ENCODE measurements around the gene SOST.
"Not testable (repeated sequence)": the region's sequence is repeated elsewhere in the genome, so short reads cannot be mapped to it uniquely, and the experiment has no call there.

Gene SOST

DNA sequence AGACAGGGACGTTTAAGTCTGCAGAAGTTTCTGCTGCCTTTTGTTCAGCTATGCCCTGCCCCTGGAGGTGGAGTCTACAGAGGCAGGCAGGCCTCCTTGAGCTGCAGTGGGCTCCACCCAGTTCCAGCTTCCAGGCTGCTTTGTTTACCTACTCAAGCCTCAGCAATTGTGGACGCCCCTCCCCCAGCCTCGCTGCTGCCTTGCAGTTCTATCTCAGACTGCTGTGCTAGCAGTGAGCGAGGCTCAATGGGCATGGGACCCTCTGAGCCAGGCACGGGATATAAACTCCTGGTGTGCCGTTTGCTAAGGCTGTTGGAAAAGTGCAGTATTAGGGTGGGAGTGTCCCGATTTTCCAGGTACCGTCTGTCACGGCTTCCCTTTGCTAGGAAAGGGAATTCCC, 39.4 kb upstream of the SOST start:
- not testable (repeated sequence) for ATAC-seq

GRCh38 chr17:43792668-43793067, 34.1 kb upstream of the SOST start:
- not testable (repeated sequence) for ATAC-seq

- TF ChIP-seq GLIS3 (CRISPR knock-in tag; IDR thresholded peaks at IDR 0.05): no peak
- TF ChIP-seq ZFP30 (CRISPR knock-in tag; IDR thresholded peaks at IDR 0.05): no peak
- no peak for TF ChIP-seq PPARA (CRISPR knock-in tag; IDR thresholded peaks at IDR 0.05; ENCODE audit: borderline replicate concordance)
- peak; percentile 92 for ATAC-seq
Measured at GRCh38 chr17:43791589-43791988, 33.0 kb upstream of the SOST start.

- TF ChIP-seq ISL1 (CRISPR knock-in tag; IDR thresholded peaks at IDR 0.05) (no peak), ZC3H10 (CRISPR knock-in tag; IDR thresholded peaks at IDR 0.05) (no peak), CSDC2 (CRISPR knock-in tag; IDR thresholded peaks at IDR 0.05) (no peak), BACH2 (CRISPR knock-in tag; IDR thresholded peaks at IDR 0.05; ENCODE audit: borderline replicate concordance) (no peak), ZNF565 (CRISPR knock-in tag; conservative IDR thresholded peaks at IDR 0.05; ENCODE audit: low read depth) (no peak)
- TF ChIP-seq, protein P1, sequence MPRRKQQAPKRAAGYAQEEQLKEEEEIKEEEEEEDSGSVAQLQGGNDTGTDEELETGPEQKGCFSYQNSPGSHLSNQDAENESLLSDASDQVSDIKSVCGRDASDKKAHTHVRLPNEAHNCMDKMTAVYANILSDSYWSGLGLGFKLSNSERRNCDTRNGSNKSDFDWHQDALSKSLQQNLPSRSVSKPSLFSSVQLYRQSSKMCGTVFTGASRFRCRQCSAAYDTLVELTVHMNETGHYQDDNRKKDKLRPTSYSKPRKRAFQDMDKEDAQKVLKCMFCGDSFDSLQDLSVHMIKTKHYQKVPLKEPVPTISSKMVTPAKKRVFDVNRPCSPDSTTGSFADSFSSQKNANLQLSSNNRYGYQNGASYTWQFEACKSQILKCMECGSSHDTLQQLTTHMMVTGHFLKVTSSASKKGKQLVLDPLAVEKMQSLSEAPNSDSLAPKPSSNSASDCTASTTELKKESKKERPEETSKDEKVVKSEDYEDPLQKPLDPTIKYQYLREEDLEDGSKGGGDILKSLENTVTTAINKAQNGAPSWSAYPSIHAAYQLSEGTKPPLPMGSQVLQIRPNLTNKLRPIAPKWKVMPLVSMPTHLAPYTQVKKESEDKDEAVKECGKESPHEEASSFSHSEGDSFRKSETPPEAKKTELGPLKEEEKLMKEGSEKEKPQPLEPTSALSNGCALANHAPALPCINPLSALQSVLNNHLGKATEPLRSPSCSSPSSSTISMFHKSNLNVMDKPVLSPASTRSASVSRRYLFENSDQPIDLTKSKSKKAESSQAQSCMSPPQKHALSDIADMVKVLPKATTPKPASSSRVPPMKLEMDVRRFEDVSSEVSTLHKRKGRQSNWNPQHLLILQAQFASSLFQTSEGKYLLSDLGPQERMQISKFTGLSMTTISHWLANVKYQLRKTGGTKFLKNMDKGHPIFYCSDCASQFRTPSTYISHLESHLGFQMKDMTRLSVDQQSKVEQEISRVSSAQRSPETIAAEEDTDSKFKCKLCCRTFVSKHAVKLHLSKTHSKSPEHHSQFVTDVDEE (CRISPR knock-in tag; IDR thresholded peaks at IDR 0.05): no peak
- peak; percentile 68 for ATAC-seq
Measured at GRCh38 chr17:43790311-43790940, 31.8 kb upstream of the SOST start.

- ATAC-seq: no peak
- TF ChIP-seq BACH2 (CRISPR knock-in tag; IDR thresholded peaks at IDR 0.05; ENCODE audit: borderline replicate concordance): no peak
- TF ChIP-seq ZNF8 (CRISPR knock-in tag; IDR thresholded peaks at IDR 0.05): no peak
- TF ChIP-seq TCF4 (CRISPR knock-in tag; IDR thresholded peaks at IDR 0.05; ENCODE audit: borderline replicate concordance): no peak
- TF ChIP-seq, protein P2, sequence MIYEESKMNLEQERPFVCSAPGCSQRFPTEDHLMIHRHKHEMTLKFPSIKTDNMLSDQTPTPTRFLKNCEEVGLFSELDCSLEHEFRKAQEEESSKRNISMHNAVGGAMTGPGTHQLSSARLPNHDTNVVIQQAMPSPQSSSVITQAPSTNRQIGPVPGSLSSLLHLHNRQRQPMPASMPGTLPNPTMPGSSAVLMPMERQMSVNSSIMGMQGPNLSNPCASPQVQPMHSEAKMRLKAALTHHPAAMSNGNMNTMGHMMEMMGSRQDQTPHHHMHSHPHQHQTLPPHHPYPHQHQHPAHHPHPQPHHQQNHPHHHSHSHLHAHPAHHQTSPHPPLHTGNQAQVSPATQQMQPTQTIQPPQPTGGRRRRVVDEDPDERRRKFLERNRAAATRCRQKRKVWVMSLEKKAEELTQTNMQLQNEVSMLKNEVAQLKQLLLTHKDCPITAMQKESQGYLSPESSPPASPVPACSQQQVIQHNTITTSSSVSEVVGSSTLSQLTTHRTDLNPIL (CRISPR knock-in tag; IDR thresholded peaks at IDR 0.05; ENCODE audit: low read depth): no peak
- TF ChIP-seq ZC3H10 (CRISPR knock-in tag; IDR thresholded peaks at IDR 0.05): no peak
Measured at GRCh38 chr17:43789482-43789881, 30.9 kb upstream of the SOST start.

DNA sequence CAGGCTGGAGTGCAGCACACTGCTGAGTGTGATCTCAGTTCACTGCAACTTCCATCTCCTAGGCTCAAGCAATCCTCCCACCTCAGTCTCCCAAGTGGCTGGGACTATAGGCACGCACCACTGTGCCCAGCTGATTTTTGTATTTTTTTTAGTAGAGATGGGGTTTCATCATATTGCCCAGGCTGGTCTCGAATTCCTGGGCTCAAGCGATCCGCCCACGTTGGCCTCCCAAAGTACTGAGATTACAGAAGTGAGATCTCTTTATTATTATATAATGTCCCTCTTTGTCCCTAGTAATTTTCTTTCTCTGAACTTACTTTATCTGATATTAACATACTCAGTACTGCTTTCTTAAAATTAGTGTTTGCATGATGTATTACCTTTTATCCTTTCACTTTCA, 29.9 kb upstream of the SOST start:
- TF ChIP-seq TCF4 (CRISPR knock-in tag; IDR thresholded peaks at IDR 0.05; ENCODE audit: borderline replicate concordance) (no peak), ESRRG (CRISPR knock-in tag; IDR thresholded peaks at IDR 0.05) (no peak), PATZ1 (CRISPR knock-in tag; IDR thresholded peaks at IDR 0.05; ENCODE audit: borderline replicate concordance) (no peak), ISL1 (CRISPR knock-in tag; IDR thresholded peaks at IDR 0.05) (no peak), ZNF565 (CRISPR knock-in tag; conservative IDR thresholded peaks at IDR 0.05; ENCODE audit: low read depth) (no peak), CSDC2 (CRISPR knock-in tag; IDR thresholded peaks at IDR 0.05) (no peak), ARNTL (CRISPR knock-in tag; IDR thresholded peaks at IDR 0.05; ENCODE audit: borderline replicate concordance, low read depth) (no peak), PPARA (CRISPR knock-in tag; IDR thresholded peaks at IDR 0.05; ENCODE audit: borderline replicate concordance) (no peak), ZFP3 (CRISPR knock-in tag; IDR thresholded peaks at IDR 0.05) (no peak), ZFP30 (CRISPR knock-in tag; IDR thresholded peaks at IDR 0.05) (no peak)
- TF ChIP-seq, protein P2 (CRISPR knock-in tag; IDR thresholded peaks at IDR 0.05; ENCODE audit: low read depth): no peak
- TF ChIP-seq, protein P3, sequence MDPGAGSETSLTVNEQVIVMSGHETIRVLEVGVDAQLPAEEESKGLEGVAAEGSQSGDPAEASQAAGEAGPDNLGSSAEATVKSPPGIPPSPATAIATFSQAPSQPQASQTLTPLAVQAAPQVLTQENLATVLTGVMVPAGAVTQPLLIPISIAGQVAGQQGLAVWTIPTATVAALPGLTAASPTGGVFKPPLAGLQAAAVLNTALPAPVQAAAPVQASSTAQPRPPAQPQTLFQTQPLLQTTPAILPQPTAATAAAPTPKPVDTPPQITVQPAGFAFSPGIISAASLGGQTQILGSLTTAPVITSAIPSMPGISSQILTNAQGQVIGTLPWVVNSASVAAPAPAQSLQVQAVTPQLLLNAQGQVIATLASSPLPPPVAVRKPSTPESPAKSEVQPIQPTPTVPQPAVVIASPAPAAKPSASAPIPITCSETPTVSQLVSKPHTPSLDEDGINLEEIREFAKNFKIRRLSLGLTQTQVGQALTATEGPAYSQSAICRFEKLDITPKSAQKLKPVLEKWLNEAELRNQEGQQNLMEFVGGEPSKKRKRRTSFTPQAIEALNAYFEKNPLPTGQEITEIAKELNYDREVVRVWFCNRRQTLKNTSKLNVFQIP (CRISPR knock-in tag; IDR thresholded peaks at IDR 0.05; ENCODE audit: borderline replicate concordance, low read depth): no peak
- TF ChIP-seq, protein P1 (CRISPR knock-in tag; IDR thresholded peaks at IDR 0.05): no peak
- TF ChIP-seq, protein P4, sequence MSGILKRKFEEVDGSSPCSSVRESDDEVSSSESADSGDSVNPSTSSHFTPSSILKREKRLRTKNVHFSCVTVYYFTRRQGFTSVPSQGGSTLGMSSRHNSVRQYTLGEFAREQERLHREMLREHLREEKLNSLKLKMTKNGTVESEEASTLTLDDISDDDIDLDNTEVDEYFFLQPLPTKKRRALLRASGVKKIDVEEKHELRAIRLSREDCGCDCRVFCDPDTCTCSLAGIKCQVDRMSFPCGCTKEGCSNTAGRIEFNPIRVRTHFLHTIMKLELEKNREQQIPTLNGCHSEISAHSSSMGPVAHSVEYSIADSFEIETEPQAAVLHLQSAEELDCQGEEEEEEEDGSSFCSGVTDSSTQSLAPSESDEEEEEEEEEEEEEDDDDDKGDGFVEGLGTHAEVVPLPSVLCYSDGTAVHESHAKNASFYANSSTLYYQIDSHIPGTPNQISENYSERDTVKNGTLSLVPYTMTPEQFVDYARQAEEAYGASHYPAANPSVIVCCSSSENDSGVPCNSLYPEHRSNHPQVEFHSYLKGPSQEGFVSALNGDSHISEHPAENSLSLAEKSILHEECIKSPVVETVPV (CRISPR knock-in tag; IDR thresholded peaks at IDR 0.05): no peak
- no peak for ATAC-seq
